Stimulated activated CD8-positive, alpha-beta memory T cell treated with anti-CD3 and anti-CD28 coated beads, Interleukin-15, amount 100 ng/mL, for 48 hours (primary cell): ENCODE data around the gene AIP.

Experiments
- DNase-seq, 2 donors: peaks; one replicate each; pipeline ENCODE4 v3.0.0-alpha.2; 2020; ENCODE audit warnings: low read depth in 2 of 2

Gene AIP

GRCh38 chr11:67482827-67483798 is at the start of gene AIP:
TSS of gene AIP (plus strand) at chr11:67483026. CDS start at chr11:67483159, 133 bp downstream.
- DNase-seq: peak; percentile 91 to 96

GRCh38 chr11:67433536-67434394 is 49.1 kb upstream of the AIP start:
- no peak for DNase-seq

- no peak for DNase-seq
These were observed 48.4 kb upstream of the AIP start for GRCh38 chr11:67434395-67434881.

- no peak for DNase-seq
These were observed 47.6 kb upstream of the AIP start for GRCh38 chr11:67435031-67435726.

GRCh38 chr11:67435727-67436458 is 46.9 kb upstream of the AIP start:
- no peak for DNase-seq

GRCh38 chr11:67436459-67437081 is 46.3 kb upstream of the AIP start:
- DNase-seq: peak; percentile 69 to 71

- peak in 1 of 2 donors; percentile 68 for DNase-seq
These were observed 45.6 kb upstream of the AIP start, which contains the start of gene PTPRCAP for GRCh38 chr11:67437082-67437808. TSS of gene PTPRCAP (minus strand) at chr11:67437682. CDS start at chr11:67437619, 63 bp downstream.

GRCh38 chr11:67437809-67438157 is 45.0 kb upstream of the AIP start:
- DNase-seq: no peak

- DNase-seq: peak; percentile 78 to 81
These were observed 44.5 kb upstream of the AIP start for GRCh38 chr11:67438158-67438902.

GRCh38 chr11:67439321-67440228 is 43.3 kb upstream of the AIP start:
- no peak for DNase-seq

- no peak for DNase-seq
These were observed 42.4 kb upstream of the AIP start for GRCh38 chr11:67440229-67441097.

- DNase-seq: no peak
These were observed 41.7 kb upstream of the AIP start for GRCh38 chr11:67441098-67441563.

GRCh38 chr11:67441731-67442351 is 41.0 kb upstream of the AIP start:
- no peak for DNase-seq

- no peak for DNase-seq
These were observed 40.1 kb upstream of the AIP start for GRCh38 chr11:67442504-67443404.

- no peak for DNase-seq
These were observed 37.3 kb upstream of the AIP start for GRCh38 chr11:67445515-67445914.
